NB4 (cell line): ENCODE data around the gene TXN2.

Source experiments
- CTCF ChIP-seq: IDR thresholded peaks from one replicate; pipeline ENCODE4 v1.5.1; 2012; ENCODE audit warnings: low read depth, low read length
- MAX ChIP-seq: IDR thresholded peaks from 2 replicates; pipeline ENCODE4 v1.6.1; 2011; ENCODE audit warnings: low read depth, low read length
- POLR2A ChIP-seq: IDR thresholded peaks from 2 replicates; pipeline ENCODE4 v1.6.1; 2011; ENCODE audit warnings: mild to moderate bottlenecking; ENCODE audit not compliant: insufficient read length; ENCODE audit errors: extremely low read depth

GRCh38 chr22:36510966-36511881 is 29.8 kb upstream of the TXN2 start:
- TF ChIP-seq POLR2A (no peak), CTCF (peak; percentile 56), MAX (no peak)
